T1000 (cell line): ENCODE results near the gene ARHGEF17.

Experiments used
- DNase-seq: peaks from one replicate; lab custom pipeline; 2025; ENCODE audit warnings: mixed read lengths; lab: John Stamatoyannopoulos, UW

ARHGEF17 gene

DNA sequence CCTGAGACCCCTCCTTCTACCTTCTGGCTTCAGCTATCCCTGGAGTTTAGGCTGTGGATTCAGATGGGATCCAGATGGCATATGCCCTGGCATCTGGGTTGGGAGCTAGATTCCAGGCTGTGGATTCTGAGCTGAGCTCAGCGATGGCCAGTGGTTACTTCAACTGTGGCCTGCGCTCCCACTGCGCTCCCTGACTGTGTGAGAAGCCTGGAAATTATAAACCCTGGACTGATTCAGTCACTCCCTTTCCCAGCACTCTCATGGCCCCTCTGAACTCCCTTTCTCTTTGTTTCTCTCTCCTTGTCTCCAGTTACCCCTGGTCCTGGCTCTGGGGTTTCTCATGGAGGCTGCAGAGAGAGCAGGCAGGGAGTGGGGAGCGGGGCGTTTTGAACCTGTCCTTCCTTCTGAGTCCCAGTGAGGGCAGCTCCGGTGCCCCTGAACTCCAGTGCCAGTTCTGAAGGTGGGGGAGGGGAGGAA lies 4.8 kb downstream of the ARHGEF17 start:
- DNase-seq = no peak

DNA sequence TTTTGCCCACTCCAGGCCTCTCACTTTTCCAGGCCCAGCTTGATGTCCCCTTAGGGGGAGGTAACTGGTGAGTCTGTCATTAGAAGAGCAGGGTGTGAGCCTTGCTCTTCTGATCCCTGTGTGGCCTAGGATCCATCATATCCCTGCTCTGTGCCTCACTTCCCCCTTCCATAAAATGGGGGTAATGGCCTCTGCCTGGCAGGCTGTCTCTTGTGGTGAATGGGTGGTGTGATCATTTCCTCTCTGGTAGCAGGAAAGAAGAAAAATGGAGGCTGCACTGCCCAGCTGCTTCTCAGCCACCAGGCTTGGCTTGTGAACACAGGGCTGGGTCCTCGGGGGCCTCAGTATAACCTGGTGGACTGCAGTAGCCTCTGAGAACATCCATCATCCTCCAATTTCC lies 5.6 kb downstream of the ARHGEF17 start:
- no peak for DNase-seq

DNA sequence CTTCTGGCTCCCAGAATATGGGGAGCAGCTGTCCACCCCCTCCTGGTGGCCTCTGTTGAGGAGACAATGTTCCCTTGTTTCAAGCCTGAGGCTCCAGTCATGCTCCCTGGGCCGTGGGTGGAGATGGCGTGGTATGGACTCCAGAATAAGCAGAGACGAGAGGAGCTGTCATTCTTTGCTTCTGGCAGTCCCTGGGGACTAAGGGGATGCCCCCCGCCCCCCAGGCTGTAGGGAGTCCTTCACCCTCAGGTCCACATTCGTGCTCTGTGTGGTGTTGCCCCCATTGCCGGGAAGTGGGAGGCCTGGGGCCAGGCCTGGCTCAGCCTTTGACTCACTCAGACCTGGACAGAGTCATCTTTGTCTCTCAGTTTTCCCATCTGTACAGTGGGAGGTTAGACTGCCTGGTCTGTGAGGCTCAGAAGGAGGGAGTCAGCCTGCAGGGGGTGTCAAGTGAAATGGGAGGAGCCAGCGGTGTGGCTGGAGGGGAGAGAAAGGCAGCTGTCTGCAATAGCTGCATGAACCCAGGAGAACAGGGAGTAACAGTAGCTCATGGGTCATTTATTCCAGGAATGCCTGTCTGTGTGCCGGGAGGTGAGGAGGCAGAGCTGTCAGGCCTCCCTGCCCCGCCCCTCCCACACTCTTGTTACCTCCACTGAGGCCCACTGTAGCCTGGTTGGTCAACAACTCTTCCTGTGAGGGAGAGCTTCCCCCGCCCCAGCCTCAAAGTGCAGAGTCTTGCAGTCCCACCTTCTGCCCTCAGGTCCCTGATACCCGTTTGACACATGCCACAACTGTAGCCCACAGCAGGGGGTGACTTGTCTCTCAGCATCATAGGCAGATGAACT lies 6.3 kb downstream of the ARHGEF17 start:
- no peak for DNase-seq

DNA sequence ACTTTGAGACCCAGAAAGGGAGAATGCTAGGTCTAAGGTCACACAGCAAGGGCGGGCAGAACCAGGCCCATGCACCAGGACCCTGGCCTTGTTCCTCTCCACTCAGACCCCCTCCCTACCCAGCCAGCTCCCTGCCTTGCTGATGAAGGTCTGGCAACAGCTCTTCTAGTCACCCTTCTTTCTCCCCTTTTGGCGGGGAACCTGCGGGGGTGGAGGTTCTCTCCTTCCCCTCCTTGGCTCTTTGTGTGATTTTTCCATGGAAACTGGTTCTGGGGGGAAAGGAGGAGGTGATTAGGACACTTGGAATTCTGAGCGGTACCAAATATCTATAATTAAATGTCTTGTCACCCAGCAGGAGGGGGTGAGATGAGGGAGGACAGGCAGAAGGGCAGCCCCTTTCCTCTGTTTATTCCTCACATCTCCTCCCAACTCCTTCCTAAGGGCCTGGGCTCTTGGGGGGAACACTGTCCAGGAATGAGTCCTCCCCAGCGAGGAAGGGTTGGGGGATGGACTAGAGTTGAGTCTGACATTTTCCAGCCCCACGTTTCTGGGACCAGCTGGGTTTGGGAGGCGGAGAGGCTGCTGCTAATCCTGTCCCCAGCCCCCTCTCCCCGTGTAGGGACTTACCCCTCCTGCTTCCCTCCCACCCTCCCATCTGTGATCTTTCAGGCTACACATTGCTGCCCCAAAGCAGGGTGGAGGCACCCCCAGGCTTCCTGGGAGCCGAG lies 7.4 kb downstream of the ARHGEF17 start:
- DNase-seq = no peak

DNA sequence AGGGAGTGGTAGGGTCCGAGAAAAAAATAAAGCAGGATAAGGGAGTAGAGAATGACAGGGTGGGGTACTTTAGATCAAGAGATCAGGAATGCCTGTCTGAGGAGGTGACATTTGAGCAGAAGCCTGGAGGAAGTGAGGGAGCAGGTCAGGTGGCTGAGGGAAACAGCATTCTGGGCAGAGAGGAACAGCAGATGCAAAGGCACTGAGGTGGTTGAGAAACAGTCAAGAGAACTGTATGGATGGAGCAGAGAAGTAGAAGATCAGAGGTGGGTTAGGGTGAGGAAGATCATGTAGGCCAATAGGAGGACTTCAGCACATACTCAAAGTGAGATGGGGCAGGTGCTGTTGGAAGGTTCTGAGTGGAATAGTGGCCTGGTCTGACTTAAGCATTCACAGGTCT lies 8.3 kb downstream of the ARHGEF17 start:
- DNase-seq = no peak

DNA sequence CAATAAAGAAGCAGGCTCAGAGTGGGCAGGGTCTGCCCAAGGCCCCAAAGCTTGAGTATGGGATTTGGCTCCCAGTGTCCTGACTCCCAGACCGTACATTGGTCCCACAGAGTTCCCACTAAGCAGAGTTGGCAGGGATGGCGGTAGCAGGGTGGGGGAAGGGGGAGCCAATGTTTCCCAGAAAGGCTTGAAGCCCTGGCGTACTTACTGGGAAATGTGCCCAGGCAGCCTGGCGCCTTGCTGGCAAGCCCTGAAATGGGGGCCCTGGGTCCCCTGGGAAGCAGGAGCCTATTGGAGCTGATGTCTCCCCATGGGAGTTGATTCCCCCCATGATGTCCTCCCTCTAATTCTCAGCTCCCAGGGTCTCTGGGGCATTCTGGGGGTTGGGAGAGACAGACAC lies 9.3 kb downstream of the ARHGEF17 start:
- no peak for DNase-seq

DNA sequence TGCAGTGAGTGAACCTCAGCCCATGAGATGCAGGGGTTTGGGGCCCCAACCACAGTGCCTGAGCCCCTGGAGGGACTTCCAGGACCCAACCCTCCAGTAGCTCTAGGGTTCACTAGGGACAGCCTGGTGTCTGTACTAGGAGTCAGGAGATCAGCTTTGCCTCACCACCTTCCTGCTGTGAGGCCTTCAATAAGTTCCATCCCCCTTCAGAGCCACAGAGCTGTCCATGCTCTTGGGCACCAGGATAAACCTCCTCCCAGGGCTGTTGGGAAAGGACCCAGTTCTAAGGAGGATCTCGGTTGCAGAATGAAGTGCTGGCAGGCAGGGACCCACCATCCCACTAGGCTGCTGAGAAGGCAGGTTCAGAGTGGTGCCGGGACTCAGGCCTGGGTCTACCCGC lies 9.7 kb downstream of the ARHGEF17 start:
- no peak for DNase-seq

DNA sequence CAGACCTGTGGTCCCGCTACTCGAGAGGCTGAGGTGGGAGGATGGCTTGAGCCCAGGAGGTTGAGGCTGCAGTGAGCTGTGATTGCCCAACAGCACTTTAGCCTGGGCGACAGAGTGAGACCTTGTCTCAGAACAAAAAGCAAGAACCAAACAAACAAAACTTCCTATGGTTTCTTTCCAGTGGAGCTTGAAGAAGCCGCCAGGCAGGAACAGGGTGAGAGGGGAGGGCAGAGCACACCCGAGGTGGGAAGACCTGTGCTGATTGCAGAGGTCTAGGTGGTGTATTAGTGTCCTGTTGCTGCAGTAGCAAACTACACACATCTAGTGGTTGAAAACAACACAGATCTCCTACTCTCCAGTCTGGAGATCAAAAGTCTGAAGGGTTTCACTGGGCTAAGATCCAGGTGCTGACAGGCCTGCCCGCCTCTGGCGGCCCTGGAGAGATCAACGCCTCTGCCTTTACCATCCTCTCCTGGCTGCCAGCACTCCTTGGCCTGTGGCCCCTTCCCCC lies 10.5 kb downstream of the ARHGEF17 start:
- DNase-seq = no peak

DNA sequence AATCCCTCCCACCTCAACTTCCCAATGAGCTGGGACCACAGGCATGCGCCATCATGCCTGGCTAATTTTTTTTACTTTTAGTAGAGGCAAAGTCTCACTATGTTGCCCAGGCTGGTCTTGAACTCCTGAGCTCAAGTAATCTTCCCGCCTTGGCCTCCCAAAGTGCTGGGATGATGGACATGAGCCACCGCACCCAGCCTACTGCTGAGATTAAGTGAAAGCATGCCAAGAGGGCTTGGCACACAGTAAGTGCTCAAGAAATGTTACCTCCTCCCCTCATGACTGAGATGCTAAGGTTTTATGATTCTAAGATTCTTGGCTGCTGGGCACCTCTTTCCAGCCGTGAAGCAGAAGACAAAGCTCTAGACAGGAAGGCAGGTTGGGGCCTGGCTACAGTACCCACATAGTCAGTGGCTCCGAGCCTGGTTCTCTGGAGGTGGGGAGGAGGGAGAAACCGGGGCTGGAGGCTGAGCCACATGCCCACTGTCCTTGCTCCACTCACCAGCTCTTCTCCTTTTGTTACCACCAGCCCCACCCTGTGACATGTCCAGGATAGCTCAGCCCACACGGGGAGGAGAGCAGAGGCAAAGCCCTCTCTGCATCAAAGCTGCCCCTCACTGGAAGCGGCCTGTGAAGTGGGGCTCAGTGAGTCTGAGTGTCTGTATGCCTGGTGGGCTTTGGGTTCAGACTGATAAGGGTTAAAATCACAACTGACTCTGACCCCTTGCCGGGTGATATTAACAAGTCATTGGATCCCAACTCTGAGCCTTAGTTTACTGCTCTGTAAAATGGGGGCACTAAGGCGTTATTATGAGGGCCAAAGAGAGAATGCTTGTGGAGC lies 12.9 kb downstream of the ARHGEF17 start:
- no peak for DNase-seq

DNA sequence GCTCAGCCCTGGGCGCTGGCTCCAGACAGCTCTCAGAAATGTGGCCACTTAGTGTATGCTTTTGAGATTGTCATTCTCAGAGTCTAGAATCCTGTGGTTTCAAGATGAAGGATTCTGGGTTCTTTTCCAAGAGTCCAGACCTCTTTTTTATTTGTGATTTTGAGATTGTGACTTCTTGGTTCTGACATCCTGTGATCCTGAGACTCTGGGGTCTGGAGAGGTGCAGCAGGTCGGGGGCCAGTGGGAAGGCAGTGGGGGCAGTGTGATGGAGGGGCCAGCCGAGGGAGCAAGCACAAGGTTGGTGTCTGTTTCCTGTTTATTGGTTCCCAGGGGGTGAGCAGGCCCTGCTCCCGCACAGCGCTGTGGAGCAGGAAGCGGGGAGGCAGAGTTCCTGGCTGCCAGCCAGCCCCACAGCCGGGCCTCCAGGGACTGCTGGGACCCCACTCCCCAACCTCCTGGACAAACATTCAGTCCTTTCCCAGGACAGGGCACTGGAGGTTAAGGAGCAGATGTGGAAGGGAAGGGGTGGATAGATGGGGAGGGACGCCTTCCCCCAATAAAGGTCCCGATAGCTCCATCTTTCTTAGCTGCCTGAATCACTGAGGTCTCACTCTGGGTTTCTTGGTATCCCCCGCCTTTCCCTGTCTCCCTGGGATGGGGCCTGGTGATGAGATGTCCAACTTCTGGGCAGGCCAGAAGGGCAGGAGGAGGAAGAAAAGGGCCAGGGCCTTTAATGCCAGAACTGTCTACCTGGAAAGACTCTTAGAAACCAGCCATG lies 13.7 kb downstream of the ARHGEF17 start:
- DNase-seq = no peak

DNA sequence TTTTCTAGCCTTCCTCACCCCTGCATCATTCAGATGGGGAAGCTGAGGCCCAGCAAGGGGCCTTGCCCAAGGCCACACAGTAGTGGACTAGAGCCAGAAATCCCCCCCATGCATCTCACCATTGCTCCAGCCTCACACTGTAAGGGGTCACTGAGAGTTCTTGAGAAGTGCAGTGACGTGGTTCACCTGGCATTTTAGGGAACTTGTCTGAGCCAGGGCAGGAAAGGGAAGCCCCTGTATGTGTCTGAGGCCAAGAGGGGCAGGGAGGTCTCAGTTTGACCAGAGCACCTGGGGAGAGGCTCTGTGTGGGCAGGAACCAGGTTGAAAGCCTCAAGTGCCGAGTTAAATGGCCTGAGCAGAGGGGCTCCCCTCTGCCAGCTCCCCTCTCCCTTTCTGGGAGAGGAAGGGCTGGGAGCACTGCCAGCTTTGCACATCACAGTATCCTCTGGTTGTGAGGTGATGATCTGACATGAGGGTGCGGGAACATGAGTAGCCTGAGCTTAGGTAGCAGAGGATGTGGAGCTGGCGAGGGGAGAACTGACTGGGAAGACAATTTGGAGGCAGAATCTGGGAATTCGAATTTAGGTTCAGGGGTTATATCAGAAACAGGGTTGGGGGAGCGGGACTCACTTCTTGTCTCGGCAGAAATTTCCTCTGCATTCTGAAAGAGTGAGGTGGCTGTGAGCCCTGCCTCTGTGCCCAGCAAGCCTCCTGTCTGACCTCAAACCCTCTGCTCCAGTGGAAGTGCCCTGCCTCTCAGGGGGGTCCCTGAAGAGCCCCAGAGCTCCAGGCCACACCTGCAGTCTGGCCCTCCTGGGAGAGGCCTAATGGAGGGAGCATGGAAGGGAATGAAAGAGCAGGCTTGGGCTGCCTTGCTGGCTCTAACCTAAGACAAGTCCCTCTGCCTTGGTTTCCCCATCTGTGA lies 14.6 kb downstream of the ARHGEF17 start:
- DNase-seq = no peak

DNA sequence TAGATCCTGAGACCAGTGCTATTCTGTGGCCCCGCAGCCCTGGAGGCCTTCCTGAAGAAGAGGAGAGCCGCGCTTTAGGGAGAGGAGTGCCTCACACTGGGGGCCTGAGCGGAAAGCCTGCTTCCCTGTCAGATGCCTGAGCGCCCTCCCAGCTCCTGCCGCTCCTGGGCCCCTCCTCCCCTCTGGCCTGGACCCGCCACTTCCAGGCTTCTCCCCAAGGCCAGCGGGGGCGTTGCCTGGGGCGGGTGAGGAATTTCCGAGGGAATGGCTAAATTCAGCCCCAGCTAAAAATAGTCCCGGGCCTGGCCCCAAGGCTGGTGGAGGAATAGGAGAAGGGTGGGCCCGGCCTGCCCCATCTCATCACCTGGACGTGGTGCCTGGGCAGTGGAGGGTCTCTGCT lies 15.4 kb downstream of the ARHGEF17 start:
- DNase-seq = peak; percentile 21

DNA sequence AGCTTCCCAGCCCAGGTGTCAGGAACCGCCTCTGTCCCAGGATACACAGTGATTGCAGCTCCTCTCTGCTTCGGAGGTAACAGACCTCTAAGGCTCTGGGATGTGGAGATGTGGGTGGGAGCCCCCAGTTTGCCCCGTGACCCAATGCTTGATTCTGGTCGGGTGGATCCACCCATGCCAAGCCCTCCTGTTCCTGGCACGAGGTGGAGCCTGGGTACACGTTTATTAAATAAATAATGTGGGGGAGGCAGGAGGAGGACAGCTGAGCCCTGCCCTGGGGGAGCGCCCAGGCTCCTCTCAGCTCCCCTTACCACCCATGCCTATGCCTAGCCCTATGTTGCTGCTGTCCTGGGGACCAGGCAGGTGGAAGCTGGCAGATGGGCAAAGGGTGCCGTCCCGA lies 16.0 kb downstream of the ARHGEF17 start:
- DNase-seq = no peak

DNA sequence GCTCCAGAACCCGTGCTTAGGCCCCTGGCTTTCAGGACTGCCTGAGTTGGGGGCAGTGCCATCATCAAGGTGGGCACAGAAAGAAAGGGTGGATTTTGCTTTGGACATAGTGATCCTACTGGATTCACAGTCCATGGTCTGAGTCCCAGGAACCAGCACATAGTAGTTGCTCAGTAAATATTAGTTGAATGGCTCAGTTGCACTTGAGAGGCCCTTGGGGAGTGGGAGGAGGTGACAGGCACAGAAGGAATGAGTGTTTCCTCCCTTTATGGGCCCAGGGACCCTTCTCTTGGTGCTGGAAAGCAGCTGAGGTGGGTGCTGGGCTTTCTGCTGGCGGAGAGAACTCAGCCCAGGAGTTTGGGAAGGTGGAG lies 16.6 kb downstream of the ARHGEF17 start:
- no peak for DNase-seq

DNA sequence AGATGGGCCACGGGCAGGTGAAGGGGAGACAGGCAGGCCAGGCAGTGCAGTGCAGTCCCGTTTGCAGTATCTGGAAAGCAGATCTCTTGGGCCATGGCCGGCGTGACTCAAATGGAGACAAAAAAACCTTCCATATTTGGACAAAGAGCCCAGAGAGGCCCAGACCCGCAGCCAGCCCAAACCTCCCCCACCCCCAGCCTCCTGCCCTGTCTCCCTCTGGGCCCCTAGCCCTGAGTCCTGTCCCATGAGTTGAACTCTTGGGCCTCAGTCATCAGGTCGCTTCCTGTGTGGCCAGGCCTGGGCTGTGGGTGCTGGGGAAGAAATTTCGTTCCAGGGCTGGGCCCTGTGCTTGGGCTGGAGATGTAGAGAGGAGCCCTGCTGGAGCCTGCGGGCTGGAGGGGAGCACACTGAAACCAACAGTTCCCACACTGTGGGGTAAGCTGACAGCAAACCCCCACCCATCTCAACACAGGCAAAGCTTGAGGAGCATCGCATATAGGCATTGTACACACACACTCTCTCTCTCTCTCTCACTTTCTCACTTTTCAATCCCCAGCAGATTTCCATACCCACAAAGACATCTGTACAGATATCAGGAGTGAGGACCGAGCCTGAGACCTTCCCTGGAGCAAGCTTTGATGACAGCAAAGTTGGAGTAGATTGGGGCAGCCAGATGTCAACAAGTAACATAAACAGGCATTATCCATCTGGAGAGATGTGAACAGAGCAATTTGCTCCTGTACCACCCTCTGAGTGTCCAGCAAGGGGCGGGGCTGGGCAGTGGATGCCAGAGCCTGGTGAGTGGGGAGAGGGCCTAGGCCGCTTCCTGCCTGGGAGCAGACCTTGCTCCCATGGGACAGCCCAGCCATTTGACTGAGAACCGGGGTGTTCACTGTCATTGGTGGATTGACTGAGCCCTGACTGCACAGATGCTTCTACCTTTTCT lies 17.2 kb downstream of the ARHGEF17 start:
- no peak for DNase-seq

DNA sequence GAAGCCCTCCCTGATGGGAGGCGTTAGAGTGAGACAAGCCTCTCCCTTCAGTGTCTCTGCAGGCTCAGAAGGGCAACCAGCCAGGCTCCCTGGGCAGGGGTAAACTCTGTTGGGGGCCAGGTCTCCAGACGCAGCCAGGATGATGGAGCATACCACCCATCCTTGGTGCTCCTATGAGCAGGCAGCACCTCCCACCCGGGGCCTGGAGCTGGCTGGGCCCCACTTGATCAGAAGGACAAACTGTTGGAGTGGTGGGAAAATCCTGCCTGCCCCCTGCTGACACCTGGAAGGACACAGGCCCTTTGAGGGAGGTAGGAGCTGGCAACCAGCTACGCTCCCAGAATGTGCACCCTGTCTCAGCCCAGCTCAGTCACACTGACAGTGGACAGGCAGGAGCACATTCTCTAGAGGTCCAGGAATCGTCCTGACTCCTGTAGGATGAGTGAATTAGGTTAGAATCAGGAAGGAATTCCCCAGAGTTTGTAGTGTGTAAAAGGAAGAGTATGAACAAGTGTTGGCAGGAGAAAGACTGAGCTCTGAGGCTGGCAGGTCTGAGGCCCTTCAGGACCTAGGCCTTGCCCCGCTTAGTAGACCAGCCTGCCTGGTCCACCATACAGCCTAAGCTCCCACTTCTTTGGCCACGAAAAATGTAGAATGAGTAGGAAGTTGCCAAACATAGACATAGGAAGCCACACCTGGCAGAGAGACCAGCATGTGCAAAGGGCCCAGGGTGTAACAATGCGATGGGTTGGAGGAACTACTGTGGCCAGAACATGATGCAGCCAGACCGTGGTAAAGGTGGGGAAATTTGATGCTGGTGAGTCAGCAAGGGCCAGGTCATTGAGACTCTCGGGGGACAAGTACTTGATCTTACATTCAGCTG lies 19.1 kb downstream of the ARHGEF17 start:
- no peak for DNase-seq

DNA sequence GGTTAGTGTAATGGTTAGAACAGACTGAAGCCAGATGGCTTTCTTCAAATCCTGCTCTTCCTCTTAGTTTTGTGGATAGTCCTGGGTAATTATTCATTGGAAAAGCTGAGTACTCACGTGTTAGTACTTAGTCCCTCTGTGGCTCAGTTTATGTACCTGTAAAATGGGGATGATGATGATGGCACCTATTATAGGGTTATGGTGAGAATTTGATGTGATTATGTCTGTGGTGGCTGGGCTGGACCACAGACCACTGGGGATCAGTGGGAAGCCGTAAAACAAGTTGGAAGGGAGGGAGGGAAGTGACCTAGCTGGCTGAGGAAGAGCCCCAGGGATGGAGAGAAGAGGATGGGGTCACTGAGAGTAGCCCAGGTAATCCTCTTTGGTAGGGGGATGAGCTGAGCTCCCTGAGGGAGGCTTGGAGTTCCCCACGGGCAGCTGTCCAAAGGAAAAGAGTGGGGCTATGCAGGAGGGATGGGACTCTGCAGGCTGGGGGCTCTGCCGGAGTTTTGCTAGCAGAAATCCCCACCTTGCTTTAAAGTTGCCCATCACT lies 19.8 kb downstream of the ARHGEF17 start:
- no peak for DNase-seq

DNA sequence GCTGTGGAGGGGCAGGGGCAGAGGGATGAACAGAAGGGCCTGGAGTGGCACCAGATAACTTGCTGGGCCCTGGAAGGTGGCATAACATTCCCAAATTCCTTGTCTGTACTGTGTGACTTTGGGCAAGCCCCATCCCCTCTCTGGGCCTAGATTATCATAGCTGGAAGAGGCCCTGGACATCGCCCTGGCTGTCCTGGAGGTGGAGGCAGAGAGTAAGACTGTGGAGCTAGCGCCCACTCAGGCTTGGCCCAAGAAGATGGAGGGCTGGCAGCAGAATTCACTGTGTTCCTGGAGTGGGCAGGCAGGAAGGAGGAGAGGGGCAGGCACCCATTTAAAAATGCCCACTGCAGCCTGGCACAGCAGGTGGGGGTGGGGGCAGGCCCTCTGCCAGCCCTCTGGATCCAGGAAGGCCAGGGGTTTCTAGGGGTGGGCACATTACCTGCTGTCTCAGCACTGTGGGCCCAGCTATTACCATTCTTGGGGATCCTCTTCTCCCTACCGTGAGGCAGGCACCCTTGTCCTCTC lies 22.6 kb downstream of the ARHGEF17 start:
- DNase-seq = no peak
